B cell (primary cell): ENCODE data around the gene PAPLN. TPM values are rescaled to one million over a fixed set of nuclear protein-coding genes. Genes with fewer than 3 reads are reported as not detected.
A peak's percentile ranks its signal among the peaks of the same experiment; 100 is the strongest.

Experiments
- ATAC-seq: fragments of 200-7000 bp; cut with Tn5 transposase; one replicate; pipeline ENCODE4 v1.10.0; 2021; ENCODE audit warnings: low read depth, mild to moderate bottlenecking, moderate number of reproducible peaks, moderate library complexity
- CTCF ChIA-PET: fragments of 350-600 bp; sonication (Branson Sonifier 250); formaldehyde crosslinking; loops from one replicate; lab custom pipeline; 2021; ENCODE audit warnings: antibody characterized with exemption, inconsistent platforms; lab: Charles Lee
- POLR2A ChIA-PET: fragments of 350-600 bp; sonication (Branson Sonifier 250); formaldehyde crosslinking; loops from one replicate; lab custom pipeline; 2021; ENCODE audit warnings: antibody characterized with exemption; lab: Charles Lee
- DNase-seq: peaks from one replicate; pipeline ENCODE4 v3.0.0; 2013
- H2AFZ ChIP-seq: 2 replicates; pipeline ENCODE4 v1.6.1; 2012; ENCODE audit warnings: mild to moderate bottlenecking, low read depth, low read length; ENCODE audit not compliant: insufficient read depth, poor library complexity, severe bottlenecking
- H3K27ac ChIP-seq, 2 donors: 1 replicate in 1 of 2; 2 replicates in 1 of 2; pipeline ENCODE4 v1.5.1; 2012 to 2013; ENCODE audit warnings: low read length in 2 of 2, mild to moderate bottlenecking in 2 of 2, moderate library complexity in 1 of 2
- H3K27me3 ChIP-seq, 4 experiments: fragments of 200-600 bp in 1 of 4; sonication (generic) in 1 of 4; replicated peaks in 1 of 4; 1 replicate in 2 of 4; 2 replicates in 2 of 4; pipeline versions ENCODE4 v1.6.1 to v1.7.0; 2013 to 2016; ENCODE audit warnings: low read length in 3 of 4, mild to moderate bottlenecking in 2 of 4, mixed read lengths in 1 of 4, moderate library complexity in 1 of 4; ENCODE audit not compliant: insufficient read depth in 4 of 4, control insufficient read depth in 3 of 4; ENCODE audit errors: control extremely low read depth in 1 of 4
- H3K36me3 ChIP-seq, 2 experiments: replicated peaks in 1 of 2; 1 replicate in 1 of 2; 2 replicates in 1 of 2; pipeline versions ENCODE4 v1.6.1 to v1.7.1; 2013; ENCODE audit warnings: low read length in 1 of 2; ENCODE audit not compliant: insufficient read depth in 2 of 2, control insufficient read depth in 1 of 2; ENCODE audit errors: control extremely low read depth in 1 of 2, extremely low read depth in 1 of 2
- H3K4me1 ChIP-seq, 2 donors: fragments of 200-600 bp in 1 of 2; sonication (generic) in 1 of 2; 1 replicate in 1 of 2; 2 replicates in 1 of 2; pipeline versions ENCODE4 v1.5.1 to v1.6.1; 2013 to 2017; ENCODE audit warnings: low read length in 2 of 2; ENCODE audit not compliant: control insufficient read depth in 2 of 2, insufficient read depth in 2 of 2
- H3K4me2 ChIP-seq: replicated peaks from 2 replicates; pipeline ENCODE3; 2012; ENCODE audit warnings: mild to moderate bottlenecking, low read depth, low read length; ENCODE audit not compliant: poor library complexity, severe bottlenecking
- H3K4me3 ChIP-seq, 5 experiments: fragments of 200-600 bp in 1 of 5; sonication (generic) in 1 of 5; 1 replicate in 3 of 5; 2 replicates in 2 of 5; pipeline versions ENCODE4 v1.5.1 to v1.7.0; 2011 to 2016; ENCODE audit warnings: low read length in 4 of 5, mild to moderate bottlenecking in 4 of 5, low read depth in 2 of 5, control low read depth in 1 of 5, moderate library complexity in 1 of 5; ENCODE audit not compliant: insufficient read depth in 1 of 5; ENCODE audit errors: control extremely low read depth in 1 of 5, extremely low read depth in 1 of 5
- H3K79me2 ChIP-seq: fragments of 200-600 bp; sonication (generic); one replicate; pipeline ENCODE4 v1.6.0; 2016; ENCODE audit warnings: low read length; ENCODE audit not compliant: control insufficient read depth, insufficient read depth
- H3K9ac ChIP-seq: fragments of 200-600 bp; sonication (generic); 2 replicates; pipeline ENCODE4 v1.6.1; 2017; ENCODE audit warnings: mild to moderate bottlenecking, low read length, moderate library complexity
- H3K9me3 ChIP-seq, 3 donors: one replicate each; pipeline versions ENCODE4 v1.6.1 to v1.7.1; 2013; ENCODE audit warnings: low read length in 2 of 3; ENCODE audit not compliant: control insufficient read depth in 2 of 3, insufficient read depth in 1 of 3; ENCODE audit errors: control extremely low read depth in 1 of 3
- H4K20me1 ChIP-seq: 2 replicates; pipeline ENCODE4 v1.6.0; 2012; ENCODE audit warnings: mild to moderate bottlenecking, low read length; ENCODE audit not compliant: insufficient read depth, control insufficient read depth, poor library complexity, severe bottlenecking
- H3K27ac Mint-ChIP-seq: one replicate; pipeline ENCODE4 v1.8.0; 2021; ENCODE audit warnings: mixed read lengths
- H3K27me3 Mint-ChIP-seq: one replicate; pipeline ENCODE4 v1.8.0; 2021; ENCODE audit warnings: mixed read lengths
- H3K4me1 Mint-ChIP-seq: one replicate; pipeline ENCODE4 v1.8.0; 2021; ENCODE audit warnings: mixed read lengths
- H3K4me3 Mint-ChIP-seq: one replicate; pipeline ENCODE4 v1.8.0; 2021; ENCODE audit warnings: mixed read lengths
- H3K9me3 Mint-ChIP-seq: one replicate; pipeline ENCODE4 v1.8.0; 2022; ENCODE audit warnings: mixed read lengths; ENCODE audit not compliant: insufficient read depth
- EZH2 ChIP-seq: IDR thresholded peaks from 2 replicates; pipeline ENCODE4 v1.6.1; 2012; ENCODE audit warnings: borderline replicate concordance, low read depth, mild to moderate bottlenecking, moderate library complexity, low read length; ENCODE audit not compliant: insufficient read depth, poor library complexity, severe bottlenecking
- WGBS: methylation state at CpG from one replicate; pipeline ENCODE4 v1.1.5; 2013; ENCODE audit warnings: missing lambda C conversion rate; ENCODE audit not compliant: insufficient coverage; 5-methylcytosine and 5-hydroxymethylcytosine counted together
- intact Hi-C: fragments of 100-400 bp; cut with micrococcal nuclease; formaldehyde crosslinking; loops from one replicate; pipeline ENCODE4 v1.10.0; 2022
- polyA plus RNA-seq: library from polyadenylated mRNA; depleted of rRNA; stranded (reverse); fragments of >200 nt; gene quantifications from 2 replicates; pipeline ENCODE4 v1.2.3, GENCODE V29; 2012
- total RNA-seq, 2 donors: library from RNA; stranded (reverse); fragments of 120-200 nt in 1 of 2; gene quantifications; 1 replicate in 1 of 2; 2 replicates in 1 of 2; pipeline versions ENCODE4 v1.2.3 to v1.2.4, GENCODE V29; 2013 to 2022
- TF ChIP-seq, protein P1 (sequence below): fragments of 200-600 bp; IDR thresholded peaks from one replicate; pipeline ENCODE4 v1.8.0; 2022; ENCODE audit warnings: antibody characterized with exemption, mild to moderate bottlenecking

PAPLN gene
- total and polyA plus RNA-seq, 2 donors (not counting 1 experiment from before 2014, with no cell fraction given), result 0.69 to 1.5 TPM

GRCh38 chr14:73295198-73295796 is 58.0 kb downstream of the PAPLN start:
- Histone ChIP-seq H3K27ac (no peak overlapping the region), H3K4me2 (no peak overlapping the region), H3K27me3 (no peaks in the 10 kb centered on the region), H3K9me3 (no peaks in the 10 kb centered on the region), H3K79me2 (peaks cover 5% of the 10 kb centered on the region), H4K20me1 (no peaks in the 10 kb centered on the region), H3K4me1 (no peaks in the 10 kb centered on the region), H2AFZ (no peak overlapping the region), H3K36me3 (peaks cover 0 to 14% of the 10 kb centered on the region in 2 experiments), H3K9ac (no peak overlapping the region), H3K4me3 (no peak overlapping the region)
- CTCF ChIA-PET, result interaction anchor here (0.6 to 7.5 kb wide), 60 partner anchors 8 to 1183 kb away, joined by 3 to 470 read pairs (median 5); partner anchors contain the start of genes NUMB and RIOX1
- no CpG with 5 or more reads among the region's 1 CpG for WGBS
- Mint-ChIP-seq H3K27ac (no peak overlapping the region), H3K9me3 (no peaks in the 10 kb centered on the region), H3K4me3 (no peak overlapping the region), H3K4me1 (peaks cover 5% of the 10 kb centered on the region), H3K27me3 (no peaks in the 10 kb centered on the region)
- peak; percentile 72 for DNase-seq
- peak; percentile 53 for ATAC-seq
- POLR2A ChIA-PET, result interaction anchor here (0.6 to 1.0 kb wide), 3 partner anchors 163 to 177 kb away, joined by 3 to 6 read pairs (median 5); no protein-coding TSS in a partner anchor
- intact Hi-C loops, result loop anchor here (1.0 kb wide), 1 partner anchor 177 kb away; no protein-coding TSS in a partner anchor
- TF ChIP-seq EZH2, result no peak
- TF ChIP-seq, protein P1, sequence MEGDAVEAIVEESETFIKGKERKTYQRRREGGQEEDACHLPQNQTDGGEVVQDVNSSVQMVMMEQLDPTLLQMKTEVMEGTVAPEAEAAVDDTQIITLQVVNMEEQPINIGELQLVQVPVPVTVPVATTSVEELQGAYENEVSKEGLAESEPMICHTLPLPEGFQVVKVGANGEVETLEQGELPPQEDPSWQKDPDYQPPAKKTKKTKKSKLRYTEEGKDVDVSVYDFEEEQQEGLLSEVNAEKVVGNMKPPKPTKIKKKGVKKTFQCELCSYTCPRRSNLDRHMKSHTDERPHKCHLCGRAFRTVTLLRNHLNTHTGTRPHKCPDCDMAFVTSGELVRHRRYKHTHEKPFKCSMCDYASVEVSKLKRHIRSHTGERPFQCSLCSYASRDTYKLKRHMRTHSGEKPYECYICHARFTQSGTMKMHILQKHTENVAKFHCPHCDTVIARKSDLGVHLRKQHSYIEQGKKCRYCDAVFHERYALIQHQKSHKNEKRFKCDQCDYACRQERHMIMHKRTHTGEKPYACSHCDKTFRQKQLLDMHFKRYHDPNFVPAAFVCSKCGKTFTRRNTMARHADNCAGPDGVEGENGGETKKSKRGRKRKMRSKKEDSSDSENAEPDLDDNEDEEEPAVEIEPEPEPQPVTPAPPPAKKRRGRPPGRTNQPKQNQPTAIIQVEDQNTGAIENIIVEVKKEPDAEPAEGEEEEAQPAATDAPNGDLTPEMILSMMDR, result peak; percentile 89

- no peak for TF ChIP-seq EZH2
- TF ChIP-seq, protein P1, result no peak
- Histone ChIP-seq H4K20me1 (no peaks in the 10 kb centered on the region), H3K79me2 (peaks cover 13% of the 10 kb centered on the region), H3K27me3 (no peaks in the 10 kb centered on the region), H3K4me2 (no peak overlapping the region), H3K9me3 (no peaks in the 10 kb centered on the region), H3K9ac (no peak overlapping the region), H2AFZ (no peak overlapping the region), H3K4me3 (no peak overlapping the region), H3K4me1 (peaks cover 12 to 19% of the 10 kb centered on the region in 2 donors), H3K36me3 (peaks cover 0 to 2% of the 10 kb centered on the region in 2 experiments), H3K27ac (no peak overlapping the region)
- POLR2A ChIA-PET, result no interaction called here
- no CpG with 5 or more reads among the region's 3 CpGs for WGBS
- CTCF ChIA-PET, result interaction anchor here (1.9 to 2.3 kb wide), 4 partner anchors 9 to 166 kb away, joined by 6 to 17 read pairs (median 10); no protein-coding TSS in a partner anchor
- no peak for DNase-seq
- peaks cover 27% of the 10 kb centered on the region for H3K4me1 Mint-ChIP-seq
- no peaks in the 10 kb centered on the region for H3K9me3 Mint-ChIP-seq
- no peak for ATAC-seq
- no peak overlapping the region for H3K4me3 Mint-ChIP-seq
- peak overlapping the region; percentile 13 for H3K27ac Mint-ChIP-seq
- intact Hi-C loops, result no loop called here
- no peaks in the 10 kb centered on the region for H3K27me3 Mint-ChIP-seq
These were observed 68.2 kb downstream of the PAPLN start for GRCh38 chr14:73305499-73305898.
